ENCODE data around the gene NT5C3A. TPM values are rescaled to one million over a fixed set of nuclear protein-coding genes. Genes with fewer than 3 reads are reported as not detected.

Gene NT5C3A
- total and polyA plus RNA-seq, 2 experiments from 2014 or later, result 28.5 to 45.8 TPM

DNA sequence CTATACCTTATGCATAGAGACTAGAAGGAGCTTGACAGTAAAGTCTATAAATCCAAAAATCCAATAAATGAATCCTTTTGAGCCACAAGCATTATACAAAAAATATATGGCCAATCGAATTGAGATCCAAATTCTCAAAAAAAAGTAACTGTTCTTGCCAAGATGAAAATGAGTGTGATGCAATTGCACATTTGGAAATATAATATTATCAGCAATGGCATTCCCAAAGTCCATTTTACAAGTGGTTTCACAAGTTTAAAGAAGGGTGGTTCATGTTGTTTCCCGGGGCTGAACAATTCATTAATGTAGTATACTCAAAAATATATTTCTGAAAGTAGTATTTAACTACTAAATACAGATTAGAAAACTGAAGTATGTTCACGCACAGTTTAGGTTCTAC, 39.3 kb upstream of the NT5C3A start (continued):
- TF ChIP-seq, protein P1, sequence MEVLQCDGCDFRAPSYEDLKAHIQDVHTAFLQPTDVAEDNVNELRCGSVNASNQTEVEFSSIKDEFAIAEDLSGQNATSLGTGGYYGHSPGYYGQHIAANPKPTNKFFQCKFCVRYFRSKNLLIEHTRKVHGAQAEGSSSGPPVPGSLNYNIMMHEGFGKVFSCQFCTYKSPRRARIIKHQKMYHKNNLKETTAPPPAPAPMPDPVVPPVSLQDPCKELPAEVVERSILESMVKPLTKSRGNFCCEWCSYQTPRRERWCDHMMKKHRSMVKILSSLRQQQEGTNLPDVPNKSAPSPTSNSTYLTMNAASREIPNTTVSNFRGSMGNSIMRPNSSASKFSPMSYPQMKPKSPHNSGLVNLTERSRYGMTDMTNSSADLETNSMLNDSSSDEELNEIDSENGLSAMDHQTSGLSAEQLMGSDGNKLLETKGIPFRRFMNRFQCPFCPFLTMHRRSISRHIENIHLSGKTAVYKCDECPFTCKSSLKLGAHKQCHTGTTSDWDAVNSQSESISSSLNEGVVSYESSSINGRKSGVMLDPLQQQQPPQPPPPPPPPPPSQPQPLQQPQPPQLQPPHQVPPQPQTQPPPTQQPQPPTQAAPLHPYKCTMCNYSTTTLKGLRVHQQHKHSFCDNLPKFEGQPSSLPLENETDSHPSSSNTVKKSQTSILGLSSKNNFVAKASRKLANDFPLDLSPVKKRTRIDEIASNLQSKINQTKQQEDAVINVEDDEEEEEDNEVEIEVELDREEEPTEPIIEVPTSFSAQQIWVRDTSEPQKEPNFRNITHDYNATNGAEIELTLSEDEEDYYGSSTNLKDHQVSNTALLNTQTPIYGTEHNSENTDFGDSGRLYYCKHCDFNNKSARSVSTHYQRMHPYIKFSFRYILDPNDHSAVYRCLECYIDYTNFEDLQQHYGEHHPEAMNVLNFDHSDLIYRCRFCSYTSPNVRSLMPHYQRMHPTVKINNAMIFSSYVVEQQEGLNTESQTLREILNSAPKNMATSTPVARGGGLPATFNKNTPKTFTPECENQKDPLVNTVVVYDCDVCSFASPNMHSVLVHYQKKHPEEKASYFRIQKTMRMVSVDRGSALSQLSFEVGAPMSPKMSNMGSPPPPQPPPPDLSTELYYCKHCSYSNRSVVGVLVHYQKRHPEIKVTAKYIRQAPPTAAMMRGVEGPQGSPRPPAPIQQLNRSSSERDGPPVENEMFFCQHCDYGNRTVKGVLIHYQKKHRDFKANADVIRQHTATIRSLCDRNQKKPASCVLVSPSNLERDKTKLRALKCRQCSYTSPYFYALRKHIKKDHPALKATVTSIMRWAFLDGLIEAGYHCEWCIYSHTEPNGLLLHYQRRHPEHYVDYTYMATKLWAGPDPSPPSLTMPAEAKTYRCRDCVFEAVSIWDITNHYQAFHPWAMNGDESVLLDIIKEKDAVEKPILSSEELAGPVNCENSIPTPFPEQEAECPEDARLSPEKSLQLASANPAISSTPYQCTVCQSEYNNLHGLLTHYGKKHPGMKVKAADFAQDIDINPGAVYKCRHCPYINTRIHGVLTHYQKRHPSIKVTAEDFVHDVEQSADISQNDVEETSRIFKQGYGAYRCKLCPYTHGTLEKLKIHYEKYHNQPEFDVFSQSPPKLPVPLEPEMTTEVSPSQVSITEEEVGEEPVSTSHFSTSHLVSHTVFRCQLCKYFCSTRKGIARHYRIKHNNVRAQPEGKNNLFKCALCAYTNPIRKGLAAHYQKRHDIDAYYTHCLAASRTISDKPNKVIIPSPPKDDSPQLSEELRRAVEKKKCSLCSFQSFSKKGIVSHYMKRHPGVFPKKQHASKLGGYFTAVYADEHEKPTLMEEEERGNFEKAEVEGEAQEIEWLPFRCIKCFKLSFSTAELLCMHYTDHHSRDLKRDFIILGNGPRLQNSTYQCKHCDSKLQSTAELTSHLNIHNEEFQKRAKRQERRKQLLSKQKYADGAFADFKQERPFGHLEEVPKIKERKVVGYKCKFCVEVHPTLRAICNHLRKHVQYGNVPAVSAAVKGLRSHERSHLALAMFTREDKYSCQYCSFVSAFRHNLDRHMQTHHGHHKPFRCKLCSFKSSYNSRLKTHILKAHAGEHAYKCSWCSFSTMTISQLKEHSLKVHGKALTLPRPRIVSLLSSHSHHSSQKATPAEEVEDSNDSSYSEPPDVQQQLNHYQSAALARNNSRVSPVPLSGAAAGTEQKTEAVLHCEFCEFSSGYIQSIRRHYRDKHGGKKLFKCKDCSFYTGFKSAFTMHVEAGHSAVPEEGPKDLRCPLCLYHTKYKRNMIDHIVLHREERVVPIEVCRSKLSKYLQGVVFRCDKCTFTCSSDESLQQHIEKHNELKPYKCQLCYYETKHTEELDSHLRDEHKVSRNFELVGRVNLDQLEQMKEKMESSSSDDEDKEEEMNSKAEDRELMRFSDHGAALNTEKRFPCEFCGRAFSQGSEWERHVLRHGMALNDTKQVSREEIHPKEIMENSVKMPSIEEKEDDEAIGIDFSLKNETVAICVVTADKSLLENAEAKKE (CRISPR knock-in tag; IDR thresholded peaks at IDR 0.05), result no peak
- TF ChIP-seq, protein P2, sequence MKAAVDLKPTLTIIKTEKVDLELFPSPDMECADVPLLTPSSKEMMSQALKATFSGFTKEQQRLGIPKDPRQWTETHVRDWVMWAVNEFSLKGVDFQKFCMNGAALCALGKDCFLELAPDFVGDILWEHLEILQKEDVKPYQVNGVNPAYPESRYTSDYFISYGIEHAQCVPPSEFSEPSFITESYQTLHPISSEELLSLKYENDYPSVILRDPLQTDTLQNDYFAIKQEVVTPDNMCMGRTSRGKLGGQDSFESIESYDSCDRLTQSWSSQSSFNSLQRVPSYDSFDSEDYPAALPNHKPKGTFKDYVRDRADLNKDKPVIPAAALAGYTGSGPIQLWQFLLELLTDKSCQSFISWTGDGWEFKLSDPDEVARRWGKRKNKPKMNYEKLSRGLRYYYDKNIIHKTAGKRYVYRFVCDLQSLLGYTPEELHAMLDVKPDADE (IDR thresholded peaks at IDR 0.05), result no peak
- TF ChIP-seq JUNB (IDR thresholded peaks at IDR 0.05; ENCODE audit: unreplicated experiment), result no peak
- TF ChIP-seq STAT1 (IDR thresholded peaks at IDR 0.05; ENCODE audit: unreplicated experiment), result no peak
- no peak for TF ChIP-seq EZH2phosphoT487 (IDR thresholded peaks at IDR 0.05; ENCODE audit: unreplicated experiment)
- no peak for TF ChIP-seq EZH2 (IDR thresholded peaks at IDR 0.05; ENCODE audit: low read depth, unreplicated experiment)

DNA sequence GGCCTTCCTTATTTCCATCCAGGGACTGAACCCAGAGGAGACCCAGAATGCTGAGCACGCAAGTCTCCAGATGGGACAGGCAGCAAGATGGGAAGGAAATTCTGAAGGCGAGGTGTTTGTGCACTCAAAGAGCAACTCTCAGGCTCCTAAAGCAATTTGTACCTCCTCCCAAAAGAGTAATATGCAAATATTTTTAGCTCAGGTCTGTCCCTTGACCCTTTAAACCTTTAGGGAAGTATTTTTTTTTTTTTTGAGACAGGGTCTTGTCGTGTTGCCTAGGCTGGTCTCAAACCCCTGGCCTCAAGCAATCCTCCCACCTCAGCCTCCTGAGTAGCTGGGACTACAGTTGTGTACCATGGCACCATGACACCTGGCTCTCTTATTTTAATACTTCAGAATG, 38.2 kb upstream of the NT5C3A start:
- Mint-ChIP-seq H3K4me3 (no peak overlapping the region), H3K36me3 (ENCODE audit: low read depth) (peaks cover 53% of the 10 kb centered on the region), H3K4me1 (no peaks in the 10 kb centered on the region), H3K27ac (no peak overlapping the region), H3K27me3 (ENCODE audit: insufficient read depth, low read depth, poor library complexity) (peaks cover 2% of the 10 kb centered on the region), H3K9me3 (no peaks in the 10 kb centered on the region; the same call in 2 of the 3 replicates)
- Histone ChIP-seq H3K27me3 (ENCODE audit: insufficient read depth) (no peaks in the 10 kb centered on the region), H2AFZ (no peak overlapping the region), H3F3A (replicated peaks; ENCODE audit: low read depth) (no peaks in the 10 kb centered on the region), H3K79me2 (replicated peaks; ENCODE audit: insufficient read depth) (peaks cover 31% of the 10 kb centered on the region), H4K20me1 (replicated peaks; ENCODE audit: insufficient read depth) (peaks cover 26% of the 10 kb centered on the region), H3K36me3 (ENCODE audit: insufficient read depth) (peaks cover 31% of the 10 kb centered on the region), H3K4me2 (no peak overlapping the region), H3K9me2 (ENCODE audit: insufficient read depth) (no peaks in the 10 kb centered on the region), H3K4me3 (no peak overlapping the region), H3K27ac (ENCODE audit: low read depth) (no peak overlapping the region), H3K4me1 (ENCODE audit: insufficient read depth) (no peaks in the 10 kb centered on the region)
- no peak for DNase-seq (ENCODE audit: low spot score)
- ATAC-seq, result no peak
- TF ChIP-seq, protein P1 (CRISPR knock-in tag; IDR thresholded peaks at IDR 0.05), result no peak

Measured in GM23338 (cell line).